OCI-LY1 (cell line): ENCODE measurements around the gene KREMEN2.

ENCODE experiments used
- CTCF ChIP-seq: fragments of 200-600 bp; sonication (generic), shearing (Covaris generic); IDR thresholded peaks from 2 replicates; pipeline ENCODE4 v1.5.1; 2017; ENCODE audit warnings: mild to moderate bottlenecking, antibody characterized with exemption, low read length, moderate library complexity, mixed read lengths
- EZH2 ChIP-seq: fragments of 200-600 bp; sonication (generic), shearing (Covaris generic); IDR thresholded peaks from 2 replicates; pipeline ENCODE4 v1.8.0; 2017; ENCODE audit warnings: borderline replicate concordance, mixed run types, mild to moderate bottlenecking, antibody characterized with exemption, low read length, moderate library complexity, mixed read lengths

GRCh38 chr16:2982402-2982801, 18.3 kb downstream of the KREMEN2 start:
- TF ChIP-seq CTCF: no peak
- TF ChIP-seq EZH2: no peak
